ENCODE results near the gene ESRRA. TPM values are rescaled to one million over a fixed set of nuclear protein-coding genes. Genes with fewer than 3 reads are reported as not detected.

The ESRRA gene
- total and polyA plus RNA-seq, 2 of the 8 experiments (the other 6 are each of a cell fraction or from before 2014, with no cell fraction given): 18.2 to 37.0 TPM

GRCh38 chr11:64289002-64289564 lies 16.2 kb upstream of the ESRRA start (continued):
- TF ChIP-seq, protein P1, sequence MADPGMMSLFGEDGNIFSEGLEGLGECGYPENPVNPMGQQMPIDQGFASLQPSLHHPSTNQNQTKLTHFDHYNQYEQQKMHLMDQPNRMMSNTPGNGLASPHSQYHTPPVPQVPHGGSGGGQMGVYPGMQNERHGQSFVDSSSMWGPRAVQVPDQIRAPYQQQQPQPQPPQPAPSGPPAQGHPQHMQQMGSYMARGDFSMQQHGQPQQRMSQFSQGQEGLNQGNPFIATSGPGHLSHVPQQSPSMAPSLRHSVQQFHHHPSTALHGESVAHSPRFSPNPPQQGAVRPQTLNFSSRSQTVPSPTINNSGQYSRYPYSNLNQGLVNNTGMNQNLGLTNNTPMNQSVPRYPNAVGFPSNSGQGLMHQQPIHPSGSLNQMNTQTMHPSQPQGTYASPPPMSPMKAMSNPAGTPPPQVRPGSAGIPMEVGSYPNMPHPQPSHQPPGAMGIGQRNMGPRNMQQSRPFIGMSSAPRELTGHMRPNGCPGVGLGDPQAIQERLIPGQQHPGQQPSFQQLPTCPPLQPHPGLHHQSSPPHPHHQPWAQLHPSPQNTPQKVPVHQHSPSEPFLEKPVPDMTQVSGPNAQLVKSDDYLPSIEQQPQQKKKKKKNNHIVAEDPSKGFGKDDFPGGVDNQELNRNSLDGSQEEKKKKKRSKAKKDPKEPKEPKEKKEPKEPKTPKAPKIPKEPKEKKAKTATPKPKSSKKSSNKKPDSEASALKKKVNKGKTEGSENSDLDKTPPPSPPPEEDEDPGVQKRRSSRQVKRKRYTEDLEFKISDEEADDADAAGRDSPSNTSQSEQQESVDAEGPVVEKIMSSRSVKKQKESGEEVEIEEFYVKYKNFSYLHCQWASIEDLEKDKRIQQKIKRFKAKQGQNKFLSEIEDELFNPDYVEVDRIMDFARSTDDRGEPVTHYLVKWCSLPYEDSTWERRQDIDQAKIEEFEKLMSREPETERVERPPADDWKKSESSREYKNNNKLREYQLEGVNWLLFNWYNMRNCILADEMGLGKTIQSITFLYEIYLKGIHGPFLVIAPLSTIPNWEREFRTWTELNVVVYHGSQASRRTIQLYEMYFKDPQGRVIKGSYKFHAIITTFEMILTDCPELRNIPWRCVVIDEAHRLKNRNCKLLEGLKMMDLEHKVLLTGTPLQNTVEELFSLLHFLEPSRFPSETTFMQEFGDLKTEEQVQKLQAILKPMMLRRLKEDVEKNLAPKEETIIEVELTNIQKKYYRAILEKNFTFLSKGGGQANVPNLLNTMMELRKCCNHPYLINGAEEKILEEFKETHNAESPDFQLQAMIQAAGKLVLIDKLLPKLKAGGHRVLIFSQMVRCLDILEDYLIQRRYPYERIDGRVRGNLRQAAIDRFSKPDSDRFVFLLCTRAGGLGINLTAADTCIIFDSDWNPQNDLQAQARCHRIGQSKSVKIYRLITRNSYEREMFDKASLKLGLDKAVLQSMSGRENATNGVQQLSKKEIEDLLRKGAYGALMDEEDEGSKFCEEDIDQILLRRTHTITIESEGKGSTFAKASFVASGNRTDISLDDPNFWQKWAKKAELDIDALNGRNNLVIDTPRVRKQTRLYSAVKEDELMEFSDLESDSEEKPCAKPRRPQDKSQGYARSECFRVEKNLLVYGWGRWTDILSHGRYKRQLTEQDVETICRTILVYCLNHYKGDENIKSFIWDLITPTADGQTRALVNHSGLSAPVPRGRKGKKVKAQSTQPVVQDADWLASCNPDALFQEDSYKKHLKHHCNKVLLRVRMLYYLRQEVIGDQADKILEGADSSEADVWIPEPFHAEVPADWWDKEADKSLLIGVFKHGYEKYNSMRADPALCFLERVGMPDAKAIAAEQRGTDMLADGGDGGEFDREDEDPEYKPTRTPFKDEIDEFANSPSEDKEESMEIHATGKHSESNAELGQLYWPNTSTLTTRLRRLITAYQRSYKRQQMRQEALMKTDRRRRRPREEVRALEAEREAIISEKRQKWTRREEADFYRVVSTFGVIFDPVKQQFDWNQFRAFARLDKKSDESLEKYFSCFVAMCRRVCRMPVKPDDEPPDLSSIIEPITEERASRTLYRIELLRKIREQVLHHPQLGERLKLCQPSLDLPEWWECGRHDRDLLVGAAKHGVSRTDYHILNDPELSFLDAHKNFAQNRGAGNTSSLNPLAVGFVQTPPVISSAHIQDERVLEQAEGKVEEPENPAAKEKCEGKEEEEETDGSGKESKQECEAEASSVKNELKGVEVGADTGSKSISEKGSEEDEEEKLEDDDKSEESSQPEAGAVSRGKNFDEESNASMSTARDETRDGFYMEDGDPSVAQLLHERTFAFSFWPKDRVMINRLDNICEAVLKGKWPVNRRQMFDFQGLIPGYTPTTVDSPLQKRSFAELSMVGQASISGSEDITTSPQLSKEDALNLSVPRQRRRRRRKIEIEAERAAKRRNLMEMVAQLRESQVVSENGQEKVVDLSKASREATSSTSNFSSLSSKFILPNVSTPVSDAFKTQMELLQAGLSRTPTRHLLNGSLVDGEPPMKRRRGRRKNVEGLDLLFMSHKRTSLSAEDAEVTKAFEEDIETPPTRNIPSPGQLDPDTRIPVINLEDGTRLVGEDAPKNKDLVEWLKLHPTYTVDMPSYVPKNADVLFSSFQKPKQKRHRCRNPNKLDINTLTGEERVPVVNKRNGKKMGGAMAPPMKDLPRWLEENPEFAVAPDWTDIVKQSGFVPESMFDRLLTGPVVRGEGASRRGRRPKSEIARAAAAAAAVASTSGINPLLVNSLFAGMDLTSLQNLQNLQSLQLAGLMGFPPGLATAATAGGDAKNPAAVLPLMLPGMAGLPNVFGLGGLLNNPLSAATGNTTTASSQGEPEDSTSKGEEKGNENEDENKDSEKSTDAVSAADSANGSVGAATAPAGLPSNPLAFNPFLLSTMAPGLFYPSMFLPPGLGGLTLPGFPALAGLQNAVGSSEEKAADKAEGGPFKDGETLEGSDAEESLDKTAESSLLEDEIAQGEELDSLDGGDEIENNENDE (IDR thresholded peaks at IDR 0.05; ENCODE audit: insufficient replicate concordance, low read length): no peak
- TF ChIP-seq JUND (IDR thresholded peaks at IDR 0.05; ENCODE audit: low read length): no peak
- TF ChIP-seq HDAC6 (IDR thresholded peaks at IDR 0.05; ENCODE audit: low read depth, low read length): no peak
- TF ChIP-seq POLR2A (IDR thresholded peaks at IDR 0.05; ENCODE audit: control extremely low read depth in 1 of 2, low read depth in 2 of 2, low read length in 2 of 2): no peak
- no peak for TF ChIP-seq EGR1 (IDR thresholded peaks at IDR 0.05; ENCODE audit: borderline replicate concordance, low read depth, low read length)
- no peak for TF ChIP-seq ZNF274 (IDR thresholded peaks at IDR 0.05; ENCODE audit: borderline replicate concordance, extremely low read depth, low read length)
- TF ChIP-seq ASH2L (IDR thresholded peaks at IDR 0.05; ENCODE audit: low read length): no peak
- no peak for TF ChIP-seq SIN3A (conservative IDR thresholded peaks at IDR 0.05 in 1 of 2, IDR thresholded peaks at IDR 0.05 in 1 of 2; ENCODE audit: low read depth in 1 of 2, low read length in 2 of 2)
- no peak for TF ChIP-seq SRF (IDR thresholded peaks at IDR 0.05; ENCODE audit: low read depth, low read length)
- TF ChIP-seq HDAC2 (IDR thresholded peaks at IDR 0.05; ENCODE audit: borderline replicate concordance in 1 of 2, low read depth in 2 of 2, low read length in 2 of 2): no peak
- no peak for TF ChIP-seq SP4 (IDR thresholded peaks at IDR 0.05; ENCODE audit: low read length)
